SK-N-SH treated with all-trans-retinoic acid at 6 μM for 48 hours (cell line): Measurements from ENCODE around the gene MCRIP2.

Source experiments
- ATAC-seq: fragments of 200-7000 bp; cut with Tn5 transposase; 3 replicates; pipeline ENCODE4 v1.9.1; 2020; ENCODE audit warnings: mild to moderate bottlenecking, moderate library complexity
- ARNTL ChIP-seq: fragments of 450-650 bp; formaldehyde crosslinking; IDR thresholded peaks from 2 replicates; pipeline ENCODE4 v1.5.0; 2020; ENCODE audit warnings: low read depth, mild to moderate bottlenecking, moderate library complexity, borderline replicate concordance
- BACH2 ChIP-seq: fragments of 250-450 bp; sonication (Bioruptor Pico); IDR thresholded peaks from 2 replicates; pipeline ENCODE4 v1.9.0; 2021; ENCODE audit warnings: mild to moderate bottlenecking, borderline replicate concordance
- CSDC2 ChIP-seq: fragments of 250-450 bp; sonication (Bioruptor Pico); IDR thresholded peaks from 2 replicates; pipeline ENCODE4 v1.5.0; 2020; ENCODE audit warnings: mild to moderate bottlenecking, moderate library complexity
- ESRRG ChIP-seq: fragments of 250-450 bp; sonication (Bioruptor Pico); IDR thresholded peaks from 2 replicates; pipeline ENCODE4 v1.6.1; 2021; ENCODE audit warnings: mild to moderate bottlenecking
- ISL1 ChIP-seq: fragments of 250-450 bp; sonication (Bioruptor Pico); IDR thresholded peaks from 2 replicates; pipeline ENCODE4 v2.1.2; 2022; ENCODE audit warnings: mild to moderate bottlenecking, moderate library complexity
- OSR1 ChIP-seq: fragments of 250-450 bp; sonication (Bioruptor Pico); IDR thresholded peaks from 2 replicates; pipeline ENCODE4 v1.8.0; 2022; ENCODE audit warnings: moderate library complexity, mild to moderate bottlenecking, inconsistent platforms
- PPARA ChIP-seq: fragments of 250-450 bp; sonication (Bioruptor Pico); IDR thresholded peaks from 2 replicates; pipeline ENCODE4 v1.5.0; 2020; ENCODE audit warnings: mild to moderate bottlenecking, borderline replicate concordance
- RARB ChIP-seq: fragments of 250-450 bp; sonication (Bioruptor Pico); IDR thresholded peaks from 2 replicates; pipeline ENCODE4 v1.8.0; 2021; ENCODE audit warnings: mild to moderate bottlenecking, moderate library complexity
- SNAI2 ChIP-seq: fragments of 250-450 bp; sonication (Bioruptor Pico); IDR thresholded peaks from 2 replicates; pipeline ENCODE4 v1.5.0; 2020; ENCODE audit warnings: mild to moderate bottlenecking, moderate library complexity
- TCF4 ChIP-seq: fragments of 250-450 bp; sonication (Bioruptor Pico); IDR thresholded peaks from 2 replicates; pipeline ENCODE4 v1.8.0; 2021; ENCODE audit warnings: mild to moderate bottlenecking, moderate library complexity, borderline replicate concordance
- TOX ChIP-seq: fragments of 250-450 bp; sonication (Bioruptor Pico); IDR thresholded peaks from 2 replicates; pipeline ENCODE4 v1.8.0; 2021; ENCODE audit warnings: mild to moderate bottlenecking, moderate library complexity, borderline replicate concordance
- ZFP30 ChIP-seq: fragments of 450-650 bp; formaldehyde crosslinking; IDR thresholded peaks from 2 replicates; pipeline ENCODE4 v1.5.0; 2022; ENCODE audit warnings: mild to moderate bottlenecking, moderate library complexity
- ZNF565 ChIP-seq: fragments of 450-650 bp; formaldehyde crosslinking; conservative IDR thresholded peaks from 2 replicates; pipeline ENCODE4 v1.5.0; 2020; ENCODE audit warnings: low read depth, mild to moderate bottlenecking, moderate library complexity
- ZNF70 ChIP-seq: fragments of 450-650 bp; formaldehyde crosslinking; IDR thresholded peaks from 2 replicates; pipeline ENCODE4 v1.5.0; 2020; ENCODE audit warnings: mild to moderate bottlenecking, moderate library complexity
- ZNF8 ChIP-seq: fragments of 450-650 bp; formaldehyde crosslinking; IDR thresholded peaks from 2 replicates; pipeline ENCODE4 v1.5.0; 2020; ENCODE audit warnings: mild to moderate bottlenecking, moderate library complexity
- TF ChIP-seq, protein P1 (sequence below): fragments of 250-450 bp; sonication (Bioruptor Pico); IDR thresholded peaks from 2 replicates; pipeline ENCODE4 v1.5.0; 2020; ENCODE audit warnings: mild to moderate bottlenecking, moderate library complexity
- TF ChIP-seq, protein P2 (sequence below): fragments of 250-450 bp; sonication (Bioruptor Pico); IDR thresholded peaks from 2 replicates; pipeline ENCODE4 v1.5.1; 2021; ENCODE audit warnings: mild to moderate bottlenecking, moderate library complexity
- TF ChIP-seq, protein P3 (sequence below): fragments of 250-450 bp; sonication (Bioruptor Pico); IDR thresholded peaks from 2 replicates; pipeline ENCODE4 v1.5.1; 2020; ENCODE audit warnings: low read depth, mild to moderate bottlenecking, moderate library complexity
- TF ChIP-seq, protein P4 (sequence below): fragments of 250-450 bp; sonication (Bioruptor Pico); IDR thresholded peaks from 2 replicates; pipeline ENCODE4 v1.8.0; 2021; ENCODE audit warnings: low read depth, mild to moderate bottlenecking, moderate library complexity, borderline replicate concordance
- TF ChIP-seq, protein P5 (sequence below): fragments of 250-450 bp; sonication (Bioruptor Pico); IDR thresholded peaks from 2 replicates; pipeline ENCODE4 v1.8.0; 2020; ENCODE audit warnings: mild to moderate bottlenecking, moderate library complexity, borderline replicate concordance

The MCRIP2 gene

DNA sequence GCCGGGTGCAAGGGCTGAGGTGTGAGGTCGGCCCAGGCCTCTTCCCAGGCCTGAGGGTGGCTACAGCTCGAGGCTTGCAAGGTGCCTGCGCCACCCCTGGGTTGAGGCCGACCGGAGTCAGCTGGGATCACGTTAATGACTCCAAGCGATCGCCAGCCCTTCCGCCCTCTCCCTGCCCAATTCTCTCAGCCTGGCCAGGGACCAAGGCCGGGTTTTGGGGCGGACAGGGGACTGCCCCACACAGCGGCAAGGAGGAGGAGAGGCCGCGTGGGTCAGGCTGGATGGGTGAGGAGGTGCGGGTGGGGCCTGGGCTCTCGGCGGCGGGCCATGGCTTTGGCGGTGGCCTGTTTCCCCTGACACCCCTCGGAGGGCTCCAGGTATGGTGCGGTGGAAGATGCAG, 51.7 kb downstream of the MCRIP2 start:
- TF ChIP-seq ESRRG (no peak), OSR1 (no peak), TOX (CRISPR knock-in tag) (no peak)
- TF ChIP-seq, protein P1, sequence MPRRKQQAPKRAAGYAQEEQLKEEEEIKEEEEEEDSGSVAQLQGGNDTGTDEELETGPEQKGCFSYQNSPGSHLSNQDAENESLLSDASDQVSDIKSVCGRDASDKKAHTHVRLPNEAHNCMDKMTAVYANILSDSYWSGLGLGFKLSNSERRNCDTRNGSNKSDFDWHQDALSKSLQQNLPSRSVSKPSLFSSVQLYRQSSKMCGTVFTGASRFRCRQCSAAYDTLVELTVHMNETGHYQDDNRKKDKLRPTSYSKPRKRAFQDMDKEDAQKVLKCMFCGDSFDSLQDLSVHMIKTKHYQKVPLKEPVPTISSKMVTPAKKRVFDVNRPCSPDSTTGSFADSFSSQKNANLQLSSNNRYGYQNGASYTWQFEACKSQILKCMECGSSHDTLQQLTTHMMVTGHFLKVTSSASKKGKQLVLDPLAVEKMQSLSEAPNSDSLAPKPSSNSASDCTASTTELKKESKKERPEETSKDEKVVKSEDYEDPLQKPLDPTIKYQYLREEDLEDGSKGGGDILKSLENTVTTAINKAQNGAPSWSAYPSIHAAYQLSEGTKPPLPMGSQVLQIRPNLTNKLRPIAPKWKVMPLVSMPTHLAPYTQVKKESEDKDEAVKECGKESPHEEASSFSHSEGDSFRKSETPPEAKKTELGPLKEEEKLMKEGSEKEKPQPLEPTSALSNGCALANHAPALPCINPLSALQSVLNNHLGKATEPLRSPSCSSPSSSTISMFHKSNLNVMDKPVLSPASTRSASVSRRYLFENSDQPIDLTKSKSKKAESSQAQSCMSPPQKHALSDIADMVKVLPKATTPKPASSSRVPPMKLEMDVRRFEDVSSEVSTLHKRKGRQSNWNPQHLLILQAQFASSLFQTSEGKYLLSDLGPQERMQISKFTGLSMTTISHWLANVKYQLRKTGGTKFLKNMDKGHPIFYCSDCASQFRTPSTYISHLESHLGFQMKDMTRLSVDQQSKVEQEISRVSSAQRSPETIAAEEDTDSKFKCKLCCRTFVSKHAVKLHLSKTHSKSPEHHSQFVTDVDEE (CRISPR knock-in tag): no peak
- ATAC-seq: no peak

DNA sequence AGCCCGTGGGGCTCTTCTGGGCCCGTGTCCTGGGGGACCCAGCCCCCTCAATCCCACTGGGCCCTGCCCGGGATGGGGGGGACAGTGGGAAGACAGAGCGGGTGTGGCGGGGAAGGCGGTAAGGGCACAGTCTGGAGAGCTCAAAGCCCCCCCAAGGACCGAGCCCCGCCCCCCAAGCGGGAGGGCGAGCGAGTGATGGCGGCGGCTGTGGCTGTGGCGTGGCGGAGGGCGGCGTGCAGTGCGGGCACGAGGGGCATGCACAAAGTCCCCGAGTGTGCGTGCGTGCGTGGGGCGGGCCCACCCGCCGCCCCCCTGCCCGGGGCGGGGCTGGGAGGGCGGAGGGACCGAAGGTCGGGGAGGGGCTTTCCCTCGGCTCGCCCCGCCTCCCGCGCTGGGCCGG, 52.1 kb downstream of the MCRIP2 start:
- no peak for TF ChIP-seq ISL1
- TF ChIP-seq, protein P1 (CRISPR knock-in tag): no peak
- TF ChIP-seq SNAI2 (CRISPR knock-in tag): no peak
- no peak for TF ChIP-seq RARB (CRISPR knock-in tag)
- TF ChIP-seq ZNF8 (CRISPR knock-in tag): no peak
- TF ChIP-seq TCF4: no peak
- no peak for TF ChIP-seq CSDC2 (CRISPR knock-in tag)
- TF ChIP-seq, protein P2, sequence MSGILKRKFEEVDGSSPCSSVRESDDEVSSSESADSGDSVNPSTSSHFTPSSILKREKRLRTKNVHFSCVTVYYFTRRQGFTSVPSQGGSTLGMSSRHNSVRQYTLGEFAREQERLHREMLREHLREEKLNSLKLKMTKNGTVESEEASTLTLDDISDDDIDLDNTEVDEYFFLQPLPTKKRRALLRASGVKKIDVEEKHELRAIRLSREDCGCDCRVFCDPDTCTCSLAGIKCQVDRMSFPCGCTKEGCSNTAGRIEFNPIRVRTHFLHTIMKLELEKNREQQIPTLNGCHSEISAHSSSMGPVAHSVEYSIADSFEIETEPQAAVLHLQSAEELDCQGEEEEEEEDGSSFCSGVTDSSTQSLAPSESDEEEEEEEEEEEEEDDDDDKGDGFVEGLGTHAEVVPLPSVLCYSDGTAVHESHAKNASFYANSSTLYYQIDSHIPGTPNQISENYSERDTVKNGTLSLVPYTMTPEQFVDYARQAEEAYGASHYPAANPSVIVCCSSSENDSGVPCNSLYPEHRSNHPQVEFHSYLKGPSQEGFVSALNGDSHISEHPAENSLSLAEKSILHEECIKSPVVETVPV (CRISPR knock-in tag): no peak
- no peak for TF ChIP-seq ZNF70 (CRISPR knock-in tag)
- TF ChIP-seq ZFP30 (CRISPR knock-in tag): no peak
- no peak for TF ChIP-seq OSR1
- TF ChIP-seq, protein P3, sequence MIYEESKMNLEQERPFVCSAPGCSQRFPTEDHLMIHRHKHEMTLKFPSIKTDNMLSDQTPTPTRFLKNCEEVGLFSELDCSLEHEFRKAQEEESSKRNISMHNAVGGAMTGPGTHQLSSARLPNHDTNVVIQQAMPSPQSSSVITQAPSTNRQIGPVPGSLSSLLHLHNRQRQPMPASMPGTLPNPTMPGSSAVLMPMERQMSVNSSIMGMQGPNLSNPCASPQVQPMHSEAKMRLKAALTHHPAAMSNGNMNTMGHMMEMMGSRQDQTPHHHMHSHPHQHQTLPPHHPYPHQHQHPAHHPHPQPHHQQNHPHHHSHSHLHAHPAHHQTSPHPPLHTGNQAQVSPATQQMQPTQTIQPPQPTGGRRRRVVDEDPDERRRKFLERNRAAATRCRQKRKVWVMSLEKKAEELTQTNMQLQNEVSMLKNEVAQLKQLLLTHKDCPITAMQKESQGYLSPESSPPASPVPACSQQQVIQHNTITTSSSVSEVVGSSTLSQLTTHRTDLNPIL (CRISPR knock-in tag): no peak
- TF ChIP-seq, protein P4, sequence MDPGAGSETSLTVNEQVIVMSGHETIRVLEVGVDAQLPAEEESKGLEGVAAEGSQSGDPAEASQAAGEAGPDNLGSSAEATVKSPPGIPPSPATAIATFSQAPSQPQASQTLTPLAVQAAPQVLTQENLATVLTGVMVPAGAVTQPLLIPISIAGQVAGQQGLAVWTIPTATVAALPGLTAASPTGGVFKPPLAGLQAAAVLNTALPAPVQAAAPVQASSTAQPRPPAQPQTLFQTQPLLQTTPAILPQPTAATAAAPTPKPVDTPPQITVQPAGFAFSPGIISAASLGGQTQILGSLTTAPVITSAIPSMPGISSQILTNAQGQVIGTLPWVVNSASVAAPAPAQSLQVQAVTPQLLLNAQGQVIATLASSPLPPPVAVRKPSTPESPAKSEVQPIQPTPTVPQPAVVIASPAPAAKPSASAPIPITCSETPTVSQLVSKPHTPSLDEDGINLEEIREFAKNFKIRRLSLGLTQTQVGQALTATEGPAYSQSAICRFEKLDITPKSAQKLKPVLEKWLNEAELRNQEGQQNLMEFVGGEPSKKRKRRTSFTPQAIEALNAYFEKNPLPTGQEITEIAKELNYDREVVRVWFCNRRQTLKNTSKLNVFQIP: no peak
- TF ChIP-seq BACH2 (CRISPR knock-in tag): no peak
- no peak for TF ChIP-seq PPARA (CRISPR knock-in tag)
- TF ChIP-seq, all 23 proteins: peak for 0
- no peak for ATAC-seq

DNA sequence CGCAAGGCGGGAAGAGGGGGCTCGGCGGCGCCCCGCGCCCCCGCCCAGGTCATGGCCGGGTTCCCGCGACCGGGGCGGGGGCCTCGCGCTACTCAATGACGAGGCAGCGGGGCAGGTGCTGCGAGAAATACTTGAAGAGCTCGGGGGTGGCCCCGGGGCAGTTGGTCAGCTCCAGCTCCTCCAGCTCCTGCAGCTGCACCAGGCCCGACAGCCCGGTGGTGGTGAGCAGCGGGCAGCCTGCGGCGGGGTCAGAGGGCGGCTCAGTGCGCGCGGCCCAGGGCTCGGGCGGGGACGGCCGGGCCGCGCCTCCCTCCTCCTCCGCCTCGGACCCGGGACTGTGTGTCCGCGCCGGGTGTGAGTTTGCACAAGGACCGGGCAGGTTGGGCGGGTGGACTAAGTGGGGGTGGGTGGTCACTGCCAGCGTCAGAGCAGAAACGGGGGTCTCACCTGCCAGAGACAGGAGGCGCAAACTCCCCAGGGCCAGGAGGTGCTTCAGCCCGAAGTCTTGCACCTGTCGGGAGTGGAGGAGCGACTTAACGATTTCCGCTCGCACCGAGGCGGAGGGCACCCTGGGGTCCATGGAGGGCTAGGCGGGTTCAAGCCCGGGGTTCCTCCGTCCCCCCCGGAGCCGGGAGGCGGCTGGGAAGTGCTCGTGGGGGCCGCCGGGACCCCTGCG, 52.7 kb downstream of the MCRIP2 start:
- no peak for ATAC-seq
- TF ChIP-seq ZNF565 (CRISPR knock-in tag) (no peak), ZNF70 (CRISPR knock-in tag) (no peak), CSDC2 (CRISPR knock-in tag) (no peak), BACH2 (CRISPR knock-in tag) (no peak), ZFP30 (CRISPR knock-in tag) (no peak), ZNF8 (CRISPR knock-in tag) (no peak), ISL1 (no peak), ARNTL (CRISPR knock-in tag) (no peak), ESRRG (no peak)
- TF ChIP-seq, protein P2 (CRISPR knock-in tag): no peak
- TF ChIP-seq, protein P5, sequence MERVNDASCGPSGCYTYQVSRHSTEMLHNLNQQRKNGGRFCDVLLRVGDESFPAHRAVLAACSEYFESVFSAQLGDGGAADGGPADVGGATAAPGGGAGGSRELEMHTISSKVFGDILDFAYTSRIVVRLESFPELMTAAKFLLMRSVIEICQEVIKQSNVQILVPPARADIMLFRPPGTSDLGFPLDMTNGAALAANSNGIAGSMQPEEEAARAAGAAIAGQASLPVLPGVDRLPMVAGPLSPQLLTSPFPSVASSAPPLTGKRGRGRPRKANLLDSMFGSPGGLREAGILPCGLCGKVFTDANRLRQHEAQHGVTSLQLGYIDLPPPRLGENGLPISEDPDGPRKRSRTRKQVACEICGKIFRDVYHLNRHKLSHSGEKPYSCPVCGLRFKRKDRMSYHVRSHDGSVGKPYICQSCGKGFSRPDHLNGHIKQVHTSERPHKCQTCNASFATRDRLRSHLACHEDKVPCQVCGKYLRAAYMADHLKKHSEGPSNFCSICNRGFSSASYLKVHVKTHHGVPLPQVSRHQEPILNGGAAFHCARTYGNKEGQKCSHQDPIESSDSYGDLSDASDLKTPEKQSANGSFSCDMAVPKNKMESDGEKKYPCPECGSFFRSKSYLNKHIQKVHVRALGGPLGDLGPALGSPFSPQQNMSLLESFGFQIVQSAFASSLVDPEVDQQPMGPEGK (CRISPR knock-in tag): no peak
- TF ChIP-seq, protein P3 (CRISPR knock-in tag): no peak
